Inferior parietal cortex (tissue), 1 donor: ENCODE results near the gene CD48.

Experiments
- DNase-seq: peaks from one replicate; pipeline ENCODE4 v3.0.0-alpha.2; 2016; ENCODE audit errors: extremely low spot score

CD48 gene, protein sequence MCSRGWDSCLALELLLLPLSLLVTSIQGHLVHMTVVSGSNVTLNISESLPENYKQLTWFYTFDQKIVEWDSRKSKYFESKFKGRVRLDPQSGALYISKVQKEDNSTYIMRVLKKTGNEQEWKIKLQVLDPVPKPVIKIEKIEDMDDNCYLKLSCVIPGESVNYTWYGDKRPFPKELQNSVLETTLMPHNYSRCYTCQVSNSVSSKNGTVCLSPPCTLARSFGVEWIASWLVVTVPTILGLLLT

DNA sequence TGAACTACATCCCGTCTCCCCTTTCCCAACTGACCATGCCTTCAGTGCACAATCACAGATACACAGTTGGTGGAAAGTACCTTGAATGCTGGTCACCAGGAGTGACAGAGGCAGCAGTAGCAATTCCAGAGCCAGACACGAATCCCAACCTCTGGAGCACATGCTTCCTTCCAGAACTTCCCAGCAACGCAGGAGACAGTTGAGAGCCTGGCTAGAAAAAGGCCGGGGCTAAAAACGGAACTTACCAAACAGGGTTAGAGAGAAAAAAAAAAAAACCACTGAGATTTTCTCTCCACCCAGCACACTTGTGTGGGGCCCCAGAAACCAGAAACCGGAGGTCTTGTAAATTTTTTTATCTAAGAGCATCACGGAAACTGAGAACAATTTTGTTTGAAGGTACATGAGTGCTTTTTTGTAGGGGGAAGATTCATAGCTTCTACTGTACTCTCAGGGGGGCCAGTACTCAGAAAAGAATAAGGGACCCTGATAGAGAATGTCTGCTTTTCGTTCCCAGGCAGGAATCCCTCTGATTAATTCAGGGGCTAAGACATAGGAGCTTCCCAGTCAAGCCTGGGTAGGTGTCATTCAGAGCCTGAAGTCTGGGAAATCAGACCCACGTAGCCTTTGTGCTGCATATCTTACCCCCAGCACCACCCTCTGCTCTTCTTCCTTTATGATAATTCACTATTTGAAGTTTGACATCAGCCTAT is at the start of gene CD48:
Gene CD48 (minus strand): TSS at position 221 of the 710 bp plus-strand sequence. CDS start 59 bp downstream, at position 162.
- DNase-seq = no peak

DNA sequence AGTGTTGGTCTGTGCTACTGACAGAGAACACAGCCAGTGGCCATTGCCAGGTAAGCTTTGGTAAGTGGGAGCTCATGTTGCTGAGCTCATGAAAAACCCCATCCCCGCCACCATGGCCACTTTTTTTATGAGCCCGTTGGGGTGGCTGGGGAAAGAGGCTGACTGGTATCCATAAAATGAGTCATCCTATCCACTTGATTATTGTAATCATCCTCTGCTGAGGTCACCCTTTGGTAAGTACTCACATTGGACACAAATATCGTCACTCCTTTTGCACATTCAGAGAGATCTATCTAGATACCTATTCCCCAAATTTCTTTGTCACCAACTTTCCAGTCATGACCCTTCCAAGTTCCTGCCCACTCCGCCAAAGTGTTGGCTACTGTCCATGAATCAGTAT is 49.4 kb upstream of the CD48 start:
- no peak for DNase-seq

DNA sequence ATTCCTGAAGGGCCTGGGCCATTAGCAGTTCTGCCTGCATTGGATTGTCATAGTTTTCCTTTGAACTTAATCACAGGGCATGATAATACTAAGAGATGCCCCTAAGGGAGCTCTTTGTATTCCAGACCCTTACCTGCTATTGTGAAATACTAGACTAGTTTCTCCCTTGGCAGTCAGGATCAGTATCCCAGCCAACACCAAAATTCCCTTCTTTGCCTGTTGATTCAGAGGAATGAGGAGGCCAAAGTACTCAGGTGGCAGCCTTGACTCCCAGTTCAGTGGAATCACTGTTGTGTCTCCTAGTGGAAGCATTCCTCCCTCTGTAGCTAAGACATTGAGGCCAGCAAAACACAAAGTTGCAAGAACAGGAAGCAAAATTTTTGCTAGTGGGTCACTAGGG is 48.1 kb upstream of the CD48 start:
- no peak for DNase-seq

DNA sequence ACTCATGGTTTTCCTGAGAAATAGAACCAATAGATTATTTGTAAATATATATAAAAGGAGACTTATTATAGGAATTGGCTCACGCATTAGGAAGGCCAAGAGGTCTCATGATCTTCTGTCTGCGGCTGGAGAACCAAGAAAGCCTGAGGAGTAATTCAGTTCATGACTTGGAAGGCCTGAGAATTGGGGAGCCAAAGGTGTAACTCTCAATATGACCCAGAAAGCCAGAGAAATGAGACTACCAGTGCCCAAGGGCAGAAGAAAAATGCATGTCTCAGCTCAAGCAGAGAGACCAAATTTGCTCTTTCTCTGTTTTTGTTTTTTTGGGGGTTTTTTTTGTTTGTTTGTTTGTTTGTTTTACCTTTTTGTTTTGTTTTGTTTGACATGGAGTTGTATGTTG is 46.9 kb upstream of the CD48 start:
- DNase-seq = no peak

DNA sequence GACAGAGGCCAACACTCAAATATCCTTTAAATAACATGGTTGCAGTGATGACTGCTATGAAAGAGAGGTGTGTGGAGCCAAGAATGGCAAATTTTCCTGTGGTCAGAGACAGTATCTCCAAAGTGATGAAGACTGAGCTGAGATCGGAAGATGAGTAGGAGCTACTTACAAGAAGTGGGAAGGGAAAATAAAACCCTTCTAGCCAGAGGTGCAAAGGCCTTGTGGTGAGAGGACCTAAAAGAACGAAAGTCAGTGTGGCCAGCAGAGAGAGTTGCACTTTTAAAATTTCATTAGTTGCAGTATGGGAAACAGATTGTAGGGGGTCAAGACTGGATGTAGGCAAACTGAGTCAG is 45.2 kb upstream of the CD48 start:
- no peak for DNase-seq

DNA sequence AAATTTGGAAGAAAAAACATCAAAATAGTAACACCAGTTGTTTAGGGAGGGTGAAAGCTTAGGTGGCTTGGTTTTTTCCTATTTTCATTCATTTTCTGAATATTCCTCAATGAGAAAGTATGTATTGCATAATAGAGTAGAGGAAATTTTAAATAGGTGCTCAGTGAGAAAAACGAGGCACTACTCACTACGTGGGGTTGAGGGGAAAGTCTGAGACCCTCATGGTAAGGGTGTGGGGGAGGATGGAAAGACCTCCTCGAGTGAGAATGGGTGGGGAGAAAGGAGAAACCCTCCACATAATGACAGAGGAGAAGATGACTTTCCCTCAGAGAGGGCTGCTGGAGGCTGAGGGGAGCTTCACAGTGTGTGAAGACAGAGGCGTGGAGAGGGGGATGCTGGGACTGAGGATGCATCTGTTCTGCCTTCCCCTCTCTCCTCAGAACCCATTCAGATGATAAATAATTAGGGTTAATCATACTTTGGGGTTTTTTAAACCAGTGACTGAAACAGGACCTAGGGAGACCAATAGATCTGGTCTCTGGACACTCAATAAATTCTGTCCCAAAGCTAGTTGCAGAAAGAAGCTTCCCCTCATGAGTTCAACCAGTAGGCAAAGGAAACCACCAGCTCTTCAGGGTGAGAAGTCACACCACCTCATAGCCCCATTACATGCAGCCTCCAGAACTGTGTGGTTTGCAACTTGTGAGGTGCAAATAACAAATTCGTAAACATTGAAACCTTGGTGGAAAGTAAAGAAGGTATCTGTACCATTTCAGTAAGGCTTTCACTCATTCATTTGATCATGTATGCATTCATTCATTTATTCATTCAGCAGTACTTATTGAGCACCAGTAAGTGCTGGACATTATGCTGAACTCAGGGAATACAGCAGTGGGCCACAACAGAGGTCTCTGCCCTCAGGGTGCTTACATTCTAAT is 44.6 kb upstream of the CD48 start:
- DNase-seq = no peak

DNA sequence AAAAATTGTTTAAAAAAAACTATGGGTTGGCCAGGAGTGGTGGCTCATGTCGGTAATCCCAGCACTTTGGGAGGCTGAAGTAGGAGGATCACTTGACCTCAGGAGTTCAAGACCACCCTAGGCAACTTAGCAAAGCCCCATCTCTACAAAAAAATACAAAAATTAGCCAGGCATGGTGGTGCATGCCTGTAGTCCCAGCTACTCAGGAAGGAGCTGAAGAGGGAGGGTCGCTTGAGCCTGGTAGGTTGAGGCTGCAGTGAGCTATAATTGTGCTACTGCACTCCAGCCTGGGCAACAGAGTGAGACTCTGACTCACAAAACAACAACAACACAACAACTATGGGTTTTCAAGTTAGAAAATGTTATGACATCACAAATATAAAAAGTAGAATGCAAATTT is 43.8 kb upstream of the CD48 start:
- DNase-seq = no peak

DNA sequence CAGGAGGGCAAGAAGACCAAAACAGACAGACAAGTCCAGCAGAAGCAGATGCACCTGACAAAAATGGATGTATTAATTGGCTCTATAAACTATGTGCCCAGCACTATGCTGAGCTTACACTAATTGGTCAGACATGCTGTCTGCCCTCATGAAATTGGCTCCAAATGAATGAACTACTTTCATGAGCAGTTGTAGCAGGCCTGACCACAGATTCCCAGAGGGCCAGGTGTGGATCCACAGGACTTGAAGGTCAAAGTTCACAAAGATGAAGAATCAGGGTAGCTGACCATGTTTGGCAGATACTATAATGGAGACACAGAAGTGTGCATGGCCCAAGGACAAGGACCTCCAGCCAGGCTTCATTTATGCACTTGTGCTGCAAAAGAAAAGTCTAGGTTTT is 42.0 kb upstream of the CD48 start:
- DNase-seq = no peak

DNA sequence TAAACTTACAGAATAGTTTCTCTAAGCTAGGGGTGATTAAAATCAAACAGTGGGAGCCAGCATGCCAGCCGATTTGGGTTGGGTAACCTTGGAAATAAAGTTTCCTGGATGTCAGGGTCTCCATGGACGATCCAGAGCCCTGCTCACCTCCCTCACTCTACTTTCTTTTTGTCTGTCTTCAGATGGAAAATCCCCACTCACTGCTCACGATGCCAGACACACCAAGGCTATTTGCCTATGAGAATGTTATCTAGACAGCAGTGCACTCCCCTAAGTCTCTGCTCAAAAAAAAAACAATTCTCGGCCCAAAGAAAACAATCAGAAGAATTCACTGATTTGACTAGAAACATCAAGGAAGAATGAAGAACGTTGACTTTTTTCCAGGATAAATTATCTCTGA is 41.3 kb upstream of the CD48 start:
- no peak for DNase-seq

DNA sequence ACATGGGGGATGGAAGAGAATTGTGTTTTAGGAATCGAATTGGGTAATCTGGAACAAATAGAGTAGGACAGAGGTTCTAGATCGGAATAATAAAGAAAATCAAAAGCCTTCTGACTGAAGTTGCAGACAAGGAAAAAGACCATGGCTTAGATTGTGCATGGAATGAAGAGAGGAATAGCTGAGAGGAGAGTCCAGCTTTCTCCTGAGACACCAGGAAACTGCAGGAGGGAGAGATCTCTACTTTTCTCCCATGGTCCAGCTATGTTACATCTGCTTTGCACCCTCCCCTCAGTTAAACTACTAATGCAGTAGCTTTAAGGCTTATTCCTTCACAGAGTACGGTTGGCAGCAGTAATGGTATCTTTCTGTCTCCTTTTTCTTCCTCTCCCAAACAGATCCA is 40.8 kb upstream of the CD48 start:
- DNase-seq = no peak

DNA sequence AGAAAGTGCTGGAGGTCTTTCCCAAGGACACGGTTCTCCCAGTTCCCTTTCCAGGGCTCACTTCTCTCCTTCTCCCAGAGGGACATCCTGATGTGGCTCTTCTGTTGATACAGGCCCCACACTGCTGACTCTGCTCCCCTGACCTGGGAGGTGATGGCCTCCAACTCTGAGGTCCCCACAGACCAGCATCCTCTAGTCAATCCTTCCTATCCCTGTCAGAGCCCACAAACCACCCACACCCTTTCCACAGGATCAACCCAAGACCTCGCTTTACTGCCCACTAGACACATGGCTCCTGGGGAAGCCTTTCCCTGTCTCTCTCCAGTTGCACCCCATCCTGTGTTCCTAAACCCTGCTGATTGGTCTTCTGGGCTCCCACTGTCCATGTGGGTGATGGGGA is 39.0 kb upstream of the CD48 start:
- DNase-seq = no peak

DNA sequence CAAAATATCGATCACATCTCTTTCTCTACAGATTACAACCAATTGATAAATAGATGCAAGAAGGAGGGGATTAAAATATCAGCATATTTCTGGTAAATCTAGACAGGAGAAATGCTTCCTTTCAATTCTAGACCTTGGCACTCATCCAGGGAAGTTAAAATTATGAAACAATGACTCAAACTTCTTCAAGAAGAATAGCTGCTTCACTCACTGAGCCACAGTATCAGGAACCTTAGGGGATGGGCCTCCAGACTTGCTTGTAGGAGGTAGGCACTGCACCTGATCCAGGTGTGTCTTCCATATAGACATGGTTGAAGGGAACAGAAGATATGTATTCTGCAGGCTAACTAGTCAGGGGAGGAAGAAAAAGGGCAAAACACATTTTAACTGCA is 37.3 kb upstream of the CD48 start:
- DNase-seq = no peak

DNA sequence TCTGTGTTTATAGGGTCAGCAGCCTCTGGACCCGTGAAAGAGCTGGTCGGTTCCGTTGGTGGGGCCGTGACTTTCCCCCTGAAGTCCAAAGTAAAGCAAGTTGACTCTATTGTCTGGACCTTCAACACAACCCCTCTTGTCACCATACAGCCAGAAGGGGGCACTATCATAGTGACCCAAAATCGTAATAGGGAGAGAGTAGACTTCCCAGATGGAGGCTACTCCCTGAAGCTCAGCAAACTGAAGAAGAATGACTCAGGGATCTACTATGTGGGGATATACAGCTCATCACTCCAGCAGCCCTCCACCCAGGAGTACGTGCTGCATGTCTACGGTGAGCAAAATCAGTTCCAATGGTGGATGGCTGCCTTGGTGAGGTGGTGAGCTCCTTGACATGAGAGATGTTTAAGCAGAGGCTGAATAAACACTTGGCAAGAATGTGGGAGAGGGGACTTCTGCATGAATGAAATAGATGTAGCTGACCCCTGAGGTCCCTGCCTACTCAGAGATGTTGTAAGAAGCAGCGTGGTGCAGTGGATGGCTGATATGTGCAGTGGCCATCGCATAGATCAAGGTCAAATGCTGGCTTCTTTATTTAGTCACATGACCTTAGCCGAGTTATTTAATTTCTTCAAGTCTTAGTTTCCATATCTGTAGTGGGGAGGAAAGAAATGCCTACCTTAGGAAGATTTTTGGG is 36.7 kb upstream of the CD48 start:
- DNase-seq = no peak

DNA sequence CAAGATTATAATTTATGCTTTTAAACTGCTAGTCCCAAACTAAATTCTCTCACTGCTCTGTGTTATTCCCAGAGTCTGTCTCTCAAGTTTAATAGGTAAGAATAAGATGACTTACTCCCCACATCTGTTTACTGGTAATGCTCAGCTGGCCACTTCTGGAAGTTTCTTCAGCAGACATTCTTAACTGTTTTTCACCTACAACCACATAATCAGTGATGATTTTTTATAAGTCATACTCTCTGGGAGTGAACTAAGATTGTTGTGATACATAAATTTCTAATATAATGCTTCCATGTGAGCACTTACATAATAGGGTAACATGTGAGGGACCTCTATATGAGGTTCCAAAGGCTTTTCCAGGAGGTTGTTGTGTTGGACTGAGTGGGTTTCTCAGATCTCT is 36.1 kb upstream of the CD48 start:
- DNase-seq = no peak

DNA sequence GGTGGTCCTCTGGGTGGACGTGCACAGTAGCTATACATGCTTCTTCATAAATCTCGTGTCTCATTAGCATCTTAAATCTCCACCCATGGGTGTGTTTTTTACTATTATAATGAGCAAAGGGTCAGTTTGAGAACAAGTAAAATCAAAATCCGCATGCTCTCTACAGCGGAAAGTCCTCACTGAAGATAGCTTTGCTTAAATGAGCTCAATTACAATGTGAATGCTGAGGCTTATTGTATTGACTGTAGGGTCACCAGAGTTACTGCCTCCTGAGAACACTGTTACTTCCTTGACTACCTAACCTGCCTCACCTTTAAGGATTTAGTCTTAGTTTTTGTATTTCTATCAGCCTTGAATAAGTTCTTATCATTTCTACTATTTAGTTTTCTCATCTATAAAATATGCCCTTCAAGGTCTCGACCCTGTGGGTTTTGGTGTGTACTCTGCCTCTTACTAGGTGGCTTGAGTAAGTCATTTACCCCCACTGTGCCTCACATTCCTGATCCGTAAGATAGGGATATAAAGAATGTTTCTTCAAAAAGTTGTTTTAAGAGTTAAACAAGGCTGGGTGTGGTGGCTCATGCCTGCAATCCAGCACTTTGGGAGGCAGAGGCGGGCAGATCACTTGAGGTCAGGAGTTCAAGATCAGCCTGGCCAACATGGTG is 35.3 kb upstream of the CD48 start:
- no peak for DNase-seq

DNA sequence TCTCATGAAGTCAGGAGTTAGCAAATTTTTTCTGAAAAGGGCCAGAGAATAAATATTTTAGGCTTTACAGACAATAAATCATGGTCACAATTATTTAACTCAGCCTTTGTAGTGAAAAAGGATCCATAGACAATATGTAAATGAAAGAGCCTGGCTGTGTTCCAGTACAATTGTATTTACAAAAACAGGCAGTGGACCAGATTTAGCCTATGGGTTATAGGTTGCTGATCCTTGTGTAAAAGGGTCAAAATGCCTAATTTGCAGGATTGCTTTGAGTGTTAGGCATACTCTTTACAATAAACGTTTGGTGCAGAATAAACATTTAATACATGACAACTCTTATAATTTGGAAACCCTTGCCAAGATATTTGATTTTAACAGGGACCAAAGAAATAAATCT is 33.9 kb upstream of the CD48 start:
- DNase-seq = no peak

DNA sequence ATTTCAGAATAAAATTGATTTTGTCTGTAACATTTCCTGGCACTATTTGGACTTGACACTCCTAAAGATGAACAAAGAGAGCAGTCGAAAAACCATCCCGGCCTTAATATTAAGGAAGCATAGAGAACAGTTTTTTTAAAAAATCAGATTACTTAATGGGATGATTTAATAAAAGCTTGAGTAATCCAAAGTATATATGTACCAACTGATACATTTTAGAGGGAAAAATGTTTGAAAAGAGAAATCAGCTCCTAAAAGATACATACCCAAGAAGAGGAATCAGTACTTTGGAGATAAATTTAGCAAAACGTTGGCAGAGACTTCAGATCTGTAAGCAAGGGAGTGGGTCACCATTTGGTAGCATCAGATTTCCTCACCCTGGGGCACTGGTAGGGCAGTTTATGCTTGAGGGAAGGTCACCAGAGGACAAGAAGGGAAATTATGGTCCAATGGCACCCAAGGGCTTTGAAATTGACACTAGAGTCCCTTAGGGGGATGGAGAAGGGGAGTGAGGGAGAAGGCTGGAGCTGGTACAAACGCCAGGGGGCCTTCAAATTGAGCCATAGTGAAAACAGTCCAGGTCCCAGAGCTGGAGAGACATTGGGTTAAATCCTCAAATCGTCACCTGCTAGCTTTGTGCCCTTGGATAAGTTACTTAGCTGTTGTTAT is 33.4 kb upstream of the CD48 start:
- DNase-seq = no peak

DNA sequence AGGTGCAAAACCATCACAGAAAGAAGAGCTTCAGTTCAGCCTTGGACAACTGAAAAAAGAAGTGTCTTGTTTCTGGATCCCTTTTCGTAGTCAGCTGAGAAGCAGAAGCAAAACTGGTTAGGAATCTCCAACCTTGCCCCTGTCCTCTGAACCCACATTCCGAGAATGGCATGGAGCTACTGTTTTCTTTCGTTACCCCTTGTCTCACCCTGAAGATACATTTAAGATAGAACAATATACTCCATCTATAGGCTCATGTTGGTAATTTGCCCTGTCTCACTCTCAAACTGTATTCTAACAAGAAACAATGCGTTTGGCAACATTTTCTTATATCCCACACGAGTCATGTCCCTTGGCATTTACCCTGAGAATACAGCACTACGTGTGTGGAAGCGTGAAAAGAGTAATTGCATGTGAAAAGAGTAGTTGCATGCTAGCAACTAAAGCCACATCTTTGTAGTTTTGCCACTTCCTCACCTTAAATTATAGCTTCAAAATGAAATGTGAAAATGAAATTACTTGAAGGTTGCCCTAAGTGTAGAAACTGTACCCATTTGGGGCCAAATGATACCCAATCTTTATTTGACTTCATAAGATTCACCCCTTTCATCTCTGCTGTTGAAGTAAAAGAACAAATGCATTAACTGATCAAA is 32.7 kb upstream of the CD48 start:
- DNase-seq = no peak

DNA sequence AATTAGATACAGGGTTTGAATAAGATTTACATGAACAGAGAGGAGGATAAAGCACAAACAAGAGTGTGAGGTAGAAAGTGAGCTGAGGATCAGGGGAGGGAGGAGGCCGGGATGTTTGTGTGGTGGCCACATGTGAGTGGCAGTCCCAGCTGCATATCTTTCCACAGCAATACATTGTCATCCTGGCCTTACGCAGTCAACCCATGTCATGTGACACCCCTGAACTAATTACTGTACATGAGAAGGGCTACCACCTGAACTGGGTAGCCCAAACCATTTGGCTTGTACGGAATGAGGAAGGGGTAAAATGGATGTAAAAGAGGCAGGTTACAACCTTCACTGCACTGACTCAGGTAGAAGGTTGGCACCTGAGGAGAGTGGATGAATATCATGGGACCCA is 31.6 kb upstream of the CD48 start:
- DNase-seq = no peak

DNA sequence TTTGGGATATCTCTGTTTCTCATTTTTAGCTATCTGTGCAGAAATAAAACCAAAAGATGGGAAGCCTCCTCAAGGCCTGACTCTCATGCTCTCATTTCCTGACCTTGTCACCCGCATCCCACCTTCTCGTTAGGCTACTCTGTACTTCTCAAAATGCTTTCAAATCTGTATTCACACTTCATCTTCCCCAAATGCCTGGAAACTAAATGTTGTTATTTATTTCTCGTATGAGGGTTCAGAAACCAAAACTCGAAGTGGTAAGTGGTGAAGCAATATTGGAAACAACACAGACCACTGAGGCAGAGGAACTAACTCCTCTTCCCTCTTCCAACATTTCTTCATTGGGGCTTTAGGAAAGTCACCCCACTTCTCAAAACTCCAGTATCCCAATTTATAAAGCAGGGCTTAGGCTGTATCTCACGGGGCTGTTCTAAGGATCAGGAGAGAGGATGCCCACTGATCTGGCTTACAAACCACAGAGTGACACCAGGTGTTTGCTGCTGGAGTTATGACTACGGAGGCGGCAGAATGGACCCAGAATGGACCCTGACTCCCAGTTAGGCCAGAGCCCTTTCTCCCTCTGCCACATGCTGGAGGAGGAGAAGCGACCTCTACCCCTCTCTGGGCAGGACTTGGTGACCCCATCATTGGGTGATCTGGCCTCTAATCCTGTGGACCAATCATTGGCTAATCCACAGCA is 31.0 kb upstream of the CD48 start:
- no peak for DNase-seq
